Measurements from ENCODE around the gene TLCD5.

TLCD5 gene

DNA sequence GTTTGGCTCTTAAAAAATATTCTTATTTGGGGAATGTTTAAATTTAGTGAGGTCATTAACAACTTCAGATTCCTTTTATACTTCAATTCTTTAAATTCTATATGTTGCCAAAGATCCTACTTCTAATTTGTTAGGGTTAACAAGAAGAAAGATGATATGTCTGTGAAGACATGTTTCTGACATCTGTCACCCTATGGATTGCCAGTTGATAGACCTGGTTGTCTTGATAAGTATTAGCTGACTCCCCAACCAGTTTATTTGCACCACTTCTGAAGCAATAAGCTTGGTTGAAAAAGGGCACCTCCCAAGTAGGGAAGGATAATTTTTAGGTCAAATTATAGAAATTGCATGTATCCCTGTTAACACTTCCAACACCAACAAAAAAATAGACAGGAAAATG is 40.4 kb downstream of the TLCD5 start:
- Mint-ChIP-seq H3K27ac (no peak overlapping the region), H3K9me3 (no peaks in the 10 kb centered on the region), H3K27me3 (ENCODE audit: low read depth) (peaks cover 34% of the 10 kb centered on the region), H3K36me3 (ENCODE audit: low read depth) (no peaks in the 10 kb centered on the region), H3K4me3 (no peak overlapping the region), H3K4me1 (ENCODE audit: low read depth) (no peaks in the 10 kb centered on the region)

DNA sequence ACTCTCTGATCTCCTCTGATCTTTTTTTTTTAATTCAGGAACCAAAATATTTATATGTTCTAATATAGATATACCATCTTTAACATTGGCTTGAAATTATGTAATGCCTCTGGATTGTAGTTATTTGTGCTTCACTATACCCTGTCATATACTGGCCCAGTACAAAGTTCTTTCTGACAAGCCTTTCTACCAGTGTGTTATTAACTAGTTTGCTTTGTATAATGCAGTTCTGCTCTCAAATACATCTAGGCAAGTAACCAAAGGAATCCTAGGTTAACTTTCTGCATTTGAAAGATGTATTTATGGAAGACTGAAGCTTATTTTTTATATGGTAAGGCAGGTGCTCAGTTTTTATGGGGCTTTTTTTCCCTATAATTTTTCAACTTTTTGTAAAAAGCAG is 47.2 kb downstream of the TLCD5 start:
- Mint-ChIP-seq H3K27ac (no peak overlapping the region), H3K4me1 (ENCODE audit: low read depth) (no peaks in the 10 kb centered on the region), H3K4me3 (no peak overlapping the region), H3K36me3 (ENCODE audit: low read depth) (no peaks in the 10 kb centered on the region), H3K9me3 (no peaks in the 10 kb centered on the region), H3K27me3 (ENCODE audit: low read depth) (peaks cover 19% of the 10 kb centered on the region)

DNA sequence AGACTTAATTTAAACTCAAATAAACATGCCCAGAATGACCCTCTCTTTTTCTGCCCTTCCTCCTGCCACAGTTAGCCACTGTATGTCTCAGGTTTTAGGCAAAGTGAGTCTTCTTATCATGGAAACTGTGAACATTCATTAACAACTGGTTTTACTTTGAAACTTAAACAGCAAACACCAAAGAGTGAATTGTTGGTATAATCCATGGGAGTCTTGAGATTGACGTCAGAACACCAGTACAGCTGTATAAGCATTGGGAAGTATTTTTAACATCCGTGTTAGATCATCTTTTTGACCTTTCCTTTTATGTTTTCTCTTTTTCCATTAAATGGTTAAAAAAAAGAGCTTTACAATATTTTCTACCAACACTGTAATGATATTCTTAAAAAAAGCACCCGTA is 50.0 kb downstream of the TLCD5 start:
- H3K36me3 Mint-ChIP-seq (ENCODE audit: low read depth) = peaks cover 3% of the 10 kb centered on the region

DNA sequence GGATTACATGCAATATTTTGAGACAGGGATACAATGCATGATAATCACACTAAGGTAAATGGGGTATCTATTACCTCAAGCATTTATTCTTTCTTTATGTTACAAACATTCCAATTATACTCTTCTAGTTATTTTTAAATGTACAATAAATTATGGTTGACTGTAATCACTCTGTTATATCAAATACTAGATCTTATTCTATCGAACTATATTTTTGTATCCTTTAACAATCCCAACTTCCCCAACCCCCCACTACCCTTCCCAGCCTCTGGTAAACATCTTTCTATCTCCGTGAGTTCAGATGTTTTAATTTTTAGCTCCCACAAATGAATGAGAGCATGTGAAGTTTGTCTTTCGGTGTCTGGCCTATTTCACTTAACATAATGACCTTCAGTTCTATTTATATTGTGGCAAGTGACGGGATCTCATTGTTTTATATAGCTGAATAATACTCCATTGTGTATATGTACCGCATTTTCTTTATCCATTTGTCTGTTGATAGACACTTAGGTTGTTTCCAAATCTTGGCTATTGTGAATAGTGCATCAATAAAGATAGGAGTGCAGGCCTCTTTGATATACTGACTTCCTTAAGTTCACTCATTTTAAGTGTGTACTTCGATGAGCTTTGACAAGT is 51.6 kb downstream of the TLCD5 start:
- Mint-ChIP-seq H3K36me3 (ENCODE audit: low read depth) (peaks cover 3% of the 10 kb centered on the region), H3K4me1 (ENCODE audit: low read depth) (no peaks in the 10 kb centered on the region), H3K9me3 (peaks cover 11% of the 10 kb centered on the region), H3K27me3 (ENCODE audit: low read depth) (peaks cover 35% of the 10 kb centered on the region), H3K27ac (no peak overlapping the region), H3K4me3 (no peak overlapping the region)

More for the DNA sequence above, 50.0 kb downstream of the TLCD5 start:
- Mint-ChIP-seq H3K27me3 (ENCODE audit: low read depth) (peaks cover 23% of the 10 kb centered on the region), H3K9me3 (peaks cover 11% of the 10 kb centered on the region), H3K27ac (no peak overlapping the region), H3K4me3 (no peak overlapping the region), H3K4me1 (ENCODE audit: low read depth) (no peaks in the 10 kb centered on the region)

DNA sequence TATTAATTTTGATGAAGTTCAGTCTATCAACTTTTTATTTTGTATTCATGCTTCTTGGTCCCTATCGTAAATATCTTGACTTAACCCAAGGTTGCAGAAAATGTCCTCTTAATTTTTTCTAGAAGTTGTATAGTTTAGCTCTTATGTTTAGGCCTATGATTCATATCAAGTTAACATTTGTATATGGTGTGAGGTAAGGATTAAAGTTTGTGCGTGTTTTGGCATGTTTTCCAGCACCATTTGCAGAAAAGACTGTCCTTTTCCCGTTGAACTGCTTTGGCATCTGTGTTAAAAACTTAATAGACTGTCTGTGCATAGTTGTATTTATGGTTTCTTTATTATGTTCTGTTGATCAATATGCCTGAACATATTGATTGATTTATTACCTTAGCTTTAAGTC is 53.4 kb downstream of the TLCD5 start:
- Mint-ChIP-seq H3K27ac (no peak overlapping the region), H3K9me3 (peaks cover 11% of the 10 kb centered on the region), H3K36me3 (ENCODE audit: low read depth) (peaks cover 3% of the 10 kb centered on the region), H3K4me1 (ENCODE audit: low read depth) (no peaks in the 10 kb centered on the region), H3K4me3 (no peak overlapping the region), H3K27me3 (ENCODE audit: low read depth) (peaks cover 38% of the 10 kb centered on the region)

- Mint-ChIP-seq H3K27ac (no peak overlapping the region), H3K4me1 (ENCODE audit: low read depth) (no peaks in the 10 kb centered on the region), H3K9me3 (peaks cover 11% of the 10 kb centered on the region), H3K4me3 (no peak overlapping the region), H3K27me3 (ENCODE audit: low read depth) (peaks cover 37% of the 10 kb centered on the region), H3K36me3 (ENCODE audit: low read depth) (peaks cover 3% of the 10 kb centered on the region)
Observed at GRCh38 chr11:120381401-120381800, 56.3 kb downstream of the TLCD5 start.

Data from T-helper 1 cell treated with Interleukin-12 subunit alpha and Interleukin-12 subunit beta and Interleukin-4 antibody, amounts not matched to agents 30 μg/mL and 1 μg/mL, for 36 hours (primary cell).